ENCODE measurements around the gene CBFB. TPM values are rescaled to one million over a fixed set of nuclear protein-coding genes. Genes with fewer than 3 reads are reported as not detected.

Gene CBFB
- total RNA-seq, 1 donor from 2014 or later: 40.9 TPM

DNA sequence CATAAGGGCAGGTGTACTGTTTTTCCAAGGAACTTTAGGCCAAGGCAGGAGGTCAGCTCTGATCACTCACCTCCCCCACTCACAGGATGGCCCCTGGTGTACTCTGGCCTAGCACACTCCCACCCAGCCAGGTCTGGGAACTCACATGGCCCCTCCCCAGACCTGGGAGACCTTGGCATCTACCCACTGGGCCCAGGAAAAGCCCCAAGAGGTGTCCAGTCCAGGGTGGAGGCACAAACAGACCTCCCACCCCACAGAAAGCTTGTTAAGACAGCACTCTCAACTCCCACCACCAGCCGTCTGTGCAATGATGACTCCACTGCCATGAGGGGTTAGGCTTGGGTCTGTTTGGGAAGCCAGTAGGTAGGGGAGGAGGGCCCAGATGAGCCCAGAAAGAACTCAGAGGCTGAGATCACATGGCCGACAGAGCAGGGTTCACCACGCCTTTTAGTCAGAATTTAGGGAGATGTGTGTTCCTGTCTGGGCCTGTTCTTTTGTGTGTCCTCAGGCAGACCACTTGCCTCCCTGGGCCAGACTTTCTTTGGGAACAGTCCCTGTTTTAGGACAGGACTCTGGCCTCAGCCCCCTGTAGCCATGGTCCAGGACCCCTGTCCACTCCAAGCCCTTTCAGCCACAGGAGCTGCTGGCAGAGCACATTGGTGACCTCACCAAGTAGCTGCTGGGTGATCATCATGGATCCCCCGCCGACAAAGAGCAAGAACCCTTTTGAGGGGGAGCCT is 12.1 kb upstream of the CBFB start:
- no peak for DNase-seq (ENCODE audit: low spot score)

DNA sequence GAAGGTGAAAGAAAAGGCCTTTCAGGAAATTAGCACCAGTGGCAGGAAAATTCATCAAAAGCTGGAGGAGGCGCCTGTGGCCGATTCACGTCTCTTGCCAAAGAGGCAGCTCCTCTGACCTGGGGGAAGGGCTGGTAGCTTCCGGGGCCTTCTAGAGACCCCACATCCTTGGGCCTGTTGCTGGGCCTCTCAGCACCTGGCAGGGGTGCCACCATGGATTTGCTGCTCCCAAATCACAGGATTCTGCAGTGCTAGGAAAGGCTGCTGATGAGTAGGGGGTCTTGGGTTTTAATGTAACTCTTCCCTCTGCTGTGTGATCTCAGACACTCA is 11.6 kb upstream of the CBFB start:
- DNase-seq (ENCODE audit: low spot score): no peak

DNA sequence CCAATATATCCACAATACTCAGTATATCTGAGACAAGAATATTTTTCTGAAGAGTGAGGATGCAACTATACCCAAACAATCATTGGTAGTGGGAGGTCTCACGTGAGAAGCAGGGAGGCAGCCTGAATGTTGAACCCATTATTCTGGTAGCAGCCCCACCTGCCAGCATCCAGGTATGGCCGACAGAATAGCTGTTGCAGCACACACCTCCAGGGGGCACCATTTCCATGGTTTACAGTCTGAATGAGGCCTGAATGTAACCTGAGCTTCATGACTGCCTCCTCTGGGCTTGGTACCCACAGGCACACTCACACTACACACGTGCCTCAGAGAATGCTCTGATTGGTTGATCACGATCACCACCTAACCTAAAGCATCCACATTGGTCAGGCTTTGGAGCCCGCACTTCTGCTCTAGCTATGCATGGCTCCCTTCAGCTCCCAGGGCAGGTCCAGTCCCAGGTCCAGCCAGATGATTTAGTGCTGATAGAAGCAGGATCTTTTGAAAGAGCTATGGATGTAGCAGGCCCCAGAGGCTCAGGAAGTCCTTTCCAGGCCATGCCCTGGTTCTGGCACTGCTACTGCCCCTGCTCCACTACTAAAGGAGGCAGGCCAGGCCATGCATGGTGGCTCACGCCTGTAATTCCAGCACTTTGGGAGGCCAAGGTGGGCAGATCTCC is 11.0 kb upstream of the CBFB start:
- DNase-seq (ENCODE audit: low spot score): peak; percentile 85

DNA sequence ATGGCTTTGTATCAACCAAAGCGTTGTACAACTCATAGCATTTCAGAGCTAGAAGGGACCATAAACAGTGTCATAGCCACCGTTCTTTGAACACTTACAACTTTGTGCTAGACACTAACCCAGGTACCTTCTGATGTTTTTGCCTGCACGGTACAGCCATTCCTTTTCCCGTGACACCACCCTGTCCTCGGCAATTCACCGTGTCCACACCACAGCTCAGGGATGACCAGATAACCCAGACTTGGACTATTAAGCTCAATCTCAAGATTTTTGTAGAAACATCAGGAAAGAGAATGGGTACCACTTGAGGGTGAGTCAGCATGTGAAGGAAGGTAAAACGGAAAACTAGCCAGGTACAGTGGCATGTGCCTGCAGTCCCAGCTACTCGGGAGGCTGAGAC is 9.8 kb upstream of the CBFB start:
- DNase-seq (ENCODE audit: low spot score): no peak

DNA sequence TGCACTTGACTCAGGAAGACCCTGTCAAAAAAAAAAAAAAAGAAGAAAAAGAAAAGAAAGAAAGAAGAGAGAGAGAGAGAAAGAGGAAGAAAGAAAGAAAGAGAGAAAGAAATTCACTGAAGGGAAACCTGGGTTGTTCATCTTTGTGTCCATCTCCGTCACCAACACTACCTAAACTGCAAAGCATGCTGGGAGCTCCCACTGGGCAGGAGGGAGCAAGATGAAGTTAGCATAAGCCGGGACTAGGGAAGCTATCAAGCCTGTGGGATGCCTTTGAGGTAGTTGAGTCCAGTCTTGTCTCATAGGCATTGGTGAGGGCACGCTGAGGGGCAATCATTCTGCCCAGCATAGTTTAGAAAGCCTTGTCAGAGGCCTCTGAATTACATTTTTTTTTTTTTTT is 7.6 kb upstream of the CBFB start:
- no peak for DNase-seq (ENCODE audit: low spot score)

DNA sequence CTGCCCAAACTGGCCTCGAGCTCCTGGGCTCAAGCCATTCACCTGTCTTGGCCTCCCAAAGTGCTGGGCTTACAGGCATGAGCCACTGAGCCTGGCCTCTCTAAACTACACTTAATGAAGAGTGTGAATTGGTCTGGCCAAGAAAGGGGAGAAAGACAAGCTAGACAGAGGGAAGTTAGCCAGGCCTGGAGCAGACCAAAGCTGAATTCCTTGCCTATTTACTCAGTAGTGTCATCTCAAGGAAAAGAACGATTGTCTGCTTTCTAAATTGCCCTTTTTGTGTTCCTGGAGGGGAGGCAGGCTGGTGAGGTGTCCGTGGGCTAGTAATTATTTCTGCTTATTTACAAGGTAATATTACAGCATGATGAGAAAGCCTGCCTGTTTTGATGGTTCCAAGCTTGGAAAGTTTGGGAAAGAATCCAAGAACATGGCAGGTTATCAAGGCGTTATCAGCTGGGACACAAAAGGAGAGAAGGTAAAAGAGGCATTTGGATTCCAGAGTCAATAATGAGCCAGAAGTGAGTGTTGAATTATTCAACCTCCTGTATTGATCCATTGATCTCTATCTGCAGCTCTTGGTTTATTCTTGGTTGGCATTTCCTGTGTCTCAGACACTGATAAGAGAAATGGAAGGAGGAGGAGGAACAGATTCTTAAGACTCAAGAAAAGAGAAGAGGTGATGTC is 6.3 kb upstream of the CBFB start:
- peak; percentile 34 for DNase-seq (ENCODE audit: low spot score)

DNA sequence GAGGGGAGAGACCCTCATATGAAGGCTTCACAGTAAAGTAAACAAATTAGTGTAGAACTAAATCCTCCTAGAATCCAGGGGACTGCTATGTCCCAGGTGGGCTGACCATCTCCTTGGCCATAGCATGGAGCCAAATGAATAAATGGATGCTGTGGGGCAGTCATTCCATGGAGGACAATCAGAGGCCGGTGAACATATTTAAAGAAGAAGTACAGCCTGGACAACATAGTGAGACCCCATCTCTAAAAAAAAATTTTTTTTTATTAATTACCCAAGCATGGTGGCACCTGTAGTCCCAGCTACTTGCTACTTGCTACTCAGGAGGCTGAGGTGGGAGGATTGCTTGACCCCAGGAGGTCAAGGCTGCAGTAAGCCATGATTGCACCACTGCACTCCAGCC is 5.3 kb upstream of the CBFB start:
- no peak for DNase-seq (ENCODE audit: low spot score)

DNA sequence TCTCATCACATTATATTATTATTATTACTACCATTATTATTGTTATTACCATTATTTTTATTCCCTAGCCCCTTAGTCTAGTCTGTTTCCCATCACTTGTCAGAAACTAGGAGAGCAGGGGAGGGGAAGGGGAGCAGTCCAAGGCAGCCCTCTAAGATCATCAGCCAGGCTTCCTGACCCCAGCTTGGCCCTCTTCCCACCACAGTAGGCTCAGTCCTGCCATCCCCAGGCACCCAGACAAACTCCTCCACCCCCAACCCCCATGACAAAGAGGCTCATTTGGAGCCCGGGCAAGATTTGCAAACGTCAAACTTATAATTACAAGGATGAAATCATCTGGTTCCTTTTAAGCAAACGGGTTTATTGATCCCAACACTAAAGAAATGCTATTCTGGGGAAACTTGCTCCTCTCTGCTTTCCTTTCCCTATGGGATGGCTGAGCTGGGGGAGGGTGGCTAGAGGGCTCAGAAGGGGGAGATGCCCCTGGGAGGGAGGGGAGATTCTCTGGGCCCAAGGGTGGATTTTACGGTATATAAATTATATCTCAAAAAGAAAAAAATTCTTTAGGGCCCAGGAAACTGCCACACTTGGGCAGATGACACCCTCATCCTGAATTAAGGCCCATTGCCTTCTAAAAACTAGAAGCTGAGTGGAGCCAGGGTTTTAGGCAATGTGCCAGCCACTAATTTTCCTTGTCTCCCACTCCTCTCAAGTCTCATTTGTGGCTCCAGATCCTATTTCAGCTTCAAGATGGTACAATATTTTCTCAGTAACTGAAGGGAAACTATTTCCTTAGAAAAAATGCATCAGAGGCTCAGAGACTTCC is 4.4 kb upstream of the CBFB start:
- no peak for DNase-seq (ENCODE audit: low spot score)

DNA sequence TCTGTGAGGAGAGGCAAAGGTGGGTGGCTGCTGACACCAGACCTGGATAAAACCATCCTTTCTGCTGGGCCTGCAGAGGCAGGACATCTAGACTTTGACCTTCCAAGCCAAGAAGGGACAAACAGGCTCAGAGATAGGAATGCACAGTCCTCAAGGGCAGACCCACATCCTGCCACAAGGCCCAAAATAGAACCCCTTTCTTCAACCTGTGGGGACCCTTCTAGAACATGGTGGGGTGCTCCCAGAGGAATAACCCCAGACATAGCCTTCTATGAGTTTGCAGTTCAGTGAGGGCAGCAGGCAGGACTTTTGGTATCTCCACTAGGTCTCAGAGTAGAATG is 3.8 kb upstream of the CBFB start:
- DNase-seq (ENCODE audit: low spot score): no peak

DNA sequence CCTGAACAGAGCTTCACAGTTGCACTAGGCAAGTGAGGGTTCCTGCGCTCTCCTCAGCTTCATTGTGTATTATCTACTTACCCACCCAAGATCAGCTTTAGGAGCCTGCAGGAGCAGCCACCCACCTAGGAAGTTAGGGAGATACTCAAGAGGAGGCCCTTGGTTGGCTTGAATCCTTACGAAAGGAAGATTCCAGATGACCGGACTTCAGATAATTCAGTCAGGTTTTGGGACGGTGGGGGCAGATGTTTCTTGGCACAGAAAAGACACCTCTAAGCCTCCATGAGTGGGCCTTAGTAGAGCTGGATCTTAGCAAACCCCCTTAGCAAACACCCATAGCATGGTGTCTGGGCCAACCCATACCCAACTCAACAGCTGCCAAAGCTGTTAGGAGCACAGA is 2.4 kb upstream of the CBFB start:
- DNase-seq (ENCODE audit: low spot score): no peak

DNA sequence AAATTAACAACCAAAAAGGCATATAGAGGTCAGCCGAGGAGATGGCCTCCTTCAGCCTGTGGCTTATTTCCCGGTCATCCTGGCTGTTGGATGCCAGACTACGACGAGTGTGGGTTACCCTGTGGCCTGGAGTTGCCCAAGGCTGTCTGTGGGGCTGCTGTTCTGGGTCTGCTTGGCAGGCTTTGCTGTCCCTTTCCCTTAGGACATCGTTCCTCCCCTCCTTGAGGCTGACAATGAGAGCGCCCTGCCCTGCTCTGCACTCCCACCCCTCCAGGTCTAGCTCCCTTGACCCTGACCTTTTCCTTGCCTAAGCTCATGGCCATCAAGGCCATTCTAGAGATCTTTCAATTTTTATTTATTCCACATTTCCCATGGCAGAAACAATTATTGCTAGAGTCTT is 1.9 kb upstream of the CBFB start:
- no peak for DNase-seq (ENCODE audit: low spot score)

DNA sequence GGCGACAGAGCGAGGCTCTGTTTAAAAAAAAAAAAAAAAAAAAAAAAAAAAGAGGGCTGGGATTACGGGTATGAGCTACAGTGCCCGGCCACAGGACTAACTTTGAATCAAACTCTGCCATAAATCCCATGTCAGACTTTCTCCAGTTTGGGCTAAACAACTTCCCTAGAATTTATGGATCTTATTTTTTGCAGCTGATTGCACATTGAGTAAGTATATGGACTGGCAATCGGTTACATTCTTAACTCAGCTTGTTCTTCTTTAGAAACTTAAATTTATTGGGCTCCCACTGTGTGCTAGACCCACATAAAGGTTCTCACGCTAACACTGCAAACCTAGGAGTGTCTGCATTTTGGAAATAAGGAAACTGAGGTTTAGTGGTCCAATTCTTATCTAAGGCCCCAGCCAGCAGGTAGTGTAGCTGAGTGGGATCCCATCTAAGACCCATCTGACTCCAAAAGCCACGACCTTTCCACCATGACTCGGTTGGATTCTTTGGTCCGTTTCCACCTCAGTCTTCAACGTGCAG is 718 bp upstream of the CBFB start:
- DNase-seq (ENCODE audit: low spot score): no peak

DNA sequence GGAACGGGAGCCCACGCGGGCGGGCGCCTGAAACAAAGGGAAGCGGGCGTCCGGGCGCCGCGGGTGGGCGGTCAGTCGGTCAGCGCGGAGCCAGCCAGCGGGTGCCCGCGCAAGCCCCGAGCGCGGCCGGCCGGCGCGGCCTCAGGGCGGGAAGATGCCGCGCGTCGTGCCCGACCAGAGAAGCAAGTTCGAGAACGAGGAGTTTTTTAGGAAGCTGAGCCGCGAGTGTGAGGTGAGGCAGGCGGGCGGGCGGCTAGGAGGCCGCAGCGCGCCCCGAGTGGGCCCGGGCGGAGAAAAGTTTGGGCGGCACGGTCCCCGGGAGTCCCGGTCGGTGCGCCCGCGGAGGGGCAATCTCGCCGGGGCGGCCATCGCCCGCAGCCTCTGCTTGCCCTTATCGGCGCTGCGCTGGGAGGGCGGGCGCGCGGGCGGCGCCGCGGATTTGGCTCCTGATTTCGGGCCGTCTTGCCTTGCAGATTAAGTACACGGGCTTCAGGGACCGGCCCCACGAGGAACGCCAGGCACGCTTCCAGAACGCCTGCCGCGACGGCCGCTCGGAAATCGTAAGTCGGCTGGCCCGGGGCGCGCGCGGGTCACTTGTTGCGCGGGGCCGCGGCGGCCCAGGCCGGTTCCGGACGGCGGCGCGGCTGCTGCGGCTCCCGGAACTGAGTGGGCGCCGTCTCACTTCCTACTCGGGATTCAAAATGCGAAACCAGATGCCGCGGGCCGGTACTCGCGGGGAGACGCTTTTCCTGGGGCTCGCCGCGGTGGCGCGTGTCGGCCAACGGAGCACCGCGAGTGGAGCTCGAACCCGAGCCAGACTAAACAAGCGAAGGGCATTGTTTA is 526 bp downstream of the CBFB start:
- DNase-seq (ENCODE audit: low spot score): peak; percentile 63

DNA sequence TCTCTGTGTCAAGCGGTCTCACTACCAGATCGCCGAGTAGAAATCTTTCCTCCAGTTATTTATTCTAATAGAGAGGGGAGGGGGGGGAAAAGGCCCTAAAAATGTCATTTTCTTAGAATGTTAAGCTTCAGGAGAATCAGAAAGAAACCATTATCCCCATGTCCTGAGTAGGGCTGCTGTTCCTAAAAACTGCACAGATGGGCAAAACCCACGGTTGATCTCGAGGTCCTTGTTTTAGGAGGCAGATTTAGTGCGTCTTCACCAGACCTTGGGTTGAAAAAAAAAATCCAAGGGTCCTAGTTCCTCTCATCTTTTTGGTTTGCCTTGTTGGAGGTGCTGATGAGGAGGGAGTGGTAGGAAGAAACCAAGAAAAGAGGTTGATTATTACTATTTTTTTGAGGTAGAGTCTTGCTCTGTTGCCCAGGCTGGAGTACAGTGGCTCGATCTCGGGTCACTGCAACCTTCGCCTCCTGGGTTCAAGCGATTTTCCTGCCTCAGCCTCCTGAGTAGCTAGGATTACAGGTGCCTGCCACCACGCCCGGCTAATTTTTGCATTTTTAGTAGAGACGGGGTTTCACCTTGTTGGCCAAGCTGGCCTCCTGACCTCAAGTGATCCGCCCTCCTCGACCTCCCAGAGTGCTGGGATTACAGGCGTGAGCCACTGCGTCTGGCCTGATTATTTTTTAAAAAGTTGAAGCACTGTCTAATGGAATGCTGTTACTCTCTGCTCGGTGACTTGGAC is 1.4 kb downstream of the CBFB start:
- DNase-seq (ENCODE audit: low spot score): no peak

DNA sequence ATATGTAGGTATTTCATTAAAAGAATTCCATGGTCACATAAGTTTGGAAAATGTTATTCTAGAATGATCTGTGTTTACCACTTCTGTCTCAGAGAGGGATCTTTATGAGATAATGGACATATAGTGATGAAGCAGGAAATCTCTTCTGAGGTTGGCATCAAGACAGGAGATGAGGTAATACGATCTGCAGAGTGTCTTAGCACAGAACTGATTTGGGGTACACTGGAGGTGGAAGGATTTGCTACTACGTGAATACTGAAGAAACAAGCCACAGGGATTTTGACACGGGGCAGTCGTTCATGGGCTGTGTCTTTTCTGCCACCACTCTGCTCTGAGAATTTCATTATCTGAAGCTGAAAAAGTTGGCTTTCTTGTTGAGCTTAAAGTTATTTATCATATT is 5.5 kb downstream of the CBFB start:
- DNase-seq (ENCODE audit: low spot score): no peak

DNA sequence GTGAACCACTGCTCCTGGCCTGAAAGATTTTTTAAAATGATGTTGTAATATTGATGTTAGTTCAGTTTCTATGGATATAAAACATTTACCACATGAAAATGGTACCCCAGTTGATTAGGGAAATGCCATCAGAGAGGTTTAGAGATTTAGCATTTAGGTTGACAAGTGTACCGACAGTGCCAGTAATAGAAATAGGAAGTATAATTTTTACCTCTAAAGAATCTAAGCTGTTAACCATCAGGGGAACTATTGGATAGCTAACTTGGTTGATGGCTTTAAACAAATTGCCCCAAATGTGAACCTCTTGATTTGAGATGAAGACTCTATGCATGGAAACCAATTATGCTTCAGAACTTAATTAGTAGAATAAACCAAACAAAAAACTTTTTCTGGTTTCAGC is 6.4 kb downstream of the CBFB start:
- DNase-seq (ENCODE audit: low spot score): no peak

DNA sequence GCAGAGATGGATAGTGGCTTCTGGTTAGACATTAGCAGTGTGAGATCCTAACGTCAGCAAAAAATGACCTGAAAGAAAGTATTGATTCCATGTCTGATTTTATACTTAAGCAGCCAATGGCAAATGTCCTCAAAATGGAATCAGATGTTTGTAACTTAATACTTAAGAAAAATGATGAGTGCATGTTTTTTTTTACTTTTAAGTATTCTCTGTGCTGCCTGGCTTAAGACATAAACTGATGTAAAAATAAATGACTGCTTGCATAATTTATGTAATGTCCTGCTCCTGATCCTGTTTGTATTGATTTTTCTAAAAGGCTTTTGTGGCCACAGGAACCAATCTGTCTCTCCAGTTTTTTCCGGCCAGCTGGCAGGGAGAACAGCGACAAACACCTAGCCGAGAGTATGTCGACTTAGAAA is 7.4 kb downstream of the CBFB start:
- no peak for DNase-seq (ENCODE audit: low spot score)

DNA sequence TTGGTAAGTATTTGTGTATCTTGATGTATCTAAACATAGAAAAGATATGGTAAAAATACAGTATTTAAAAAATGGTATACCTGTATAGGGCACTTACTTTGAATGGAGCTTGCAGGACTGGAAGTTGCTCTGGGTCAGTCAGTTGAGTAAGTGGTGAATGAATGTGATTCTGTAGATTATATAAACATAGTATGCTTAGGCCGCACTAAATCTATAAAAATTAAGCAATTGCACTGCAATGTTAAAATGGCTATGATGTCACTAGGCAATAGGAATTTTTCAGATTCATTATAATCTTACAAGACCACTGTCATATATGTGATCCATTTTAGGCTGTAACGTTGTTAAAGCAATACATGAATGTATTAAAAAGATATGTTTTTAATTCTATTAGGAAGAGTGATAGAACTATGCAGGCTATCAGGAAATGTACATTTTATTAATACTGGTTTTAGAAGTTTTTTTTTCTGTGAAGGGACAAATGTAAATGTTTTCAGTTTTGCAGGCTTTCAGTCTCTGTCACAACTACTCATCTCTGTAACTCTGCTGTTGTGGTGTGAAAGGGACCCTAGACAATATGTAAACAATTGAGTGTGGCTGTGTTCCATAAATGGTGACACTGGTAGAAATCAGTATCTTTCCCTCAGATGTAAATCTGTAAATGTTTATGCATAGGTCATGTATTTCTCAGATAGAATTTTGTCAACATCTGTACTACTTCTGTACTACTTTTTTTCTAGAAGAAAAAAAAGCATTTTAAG is 10.5 kb downstream of the CBFB start:
- no peak for DNase-seq (ENCODE audit: low spot score)

DNA sequence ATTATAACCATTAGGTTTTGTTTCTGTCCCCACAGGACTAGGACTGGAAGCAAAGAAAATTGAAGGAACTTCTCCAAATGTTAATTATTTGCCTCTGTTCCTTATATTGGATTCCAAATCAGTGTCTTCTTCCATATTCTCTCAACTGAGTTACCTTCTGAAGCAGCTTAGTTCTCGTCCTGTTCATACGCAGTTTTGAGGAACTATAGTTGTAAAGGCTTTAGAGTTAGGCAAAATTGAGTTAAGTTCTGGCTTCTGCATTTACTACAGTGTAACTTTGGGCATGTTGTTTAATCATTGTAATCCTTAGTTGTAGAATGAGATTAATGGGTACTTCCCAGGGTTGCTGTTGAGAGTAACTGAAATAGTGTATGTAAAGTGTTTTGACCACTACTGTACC is 11.2 kb downstream of the CBFB start:
- DNase-seq (ENCODE audit: low spot score): no peak

DNA sequence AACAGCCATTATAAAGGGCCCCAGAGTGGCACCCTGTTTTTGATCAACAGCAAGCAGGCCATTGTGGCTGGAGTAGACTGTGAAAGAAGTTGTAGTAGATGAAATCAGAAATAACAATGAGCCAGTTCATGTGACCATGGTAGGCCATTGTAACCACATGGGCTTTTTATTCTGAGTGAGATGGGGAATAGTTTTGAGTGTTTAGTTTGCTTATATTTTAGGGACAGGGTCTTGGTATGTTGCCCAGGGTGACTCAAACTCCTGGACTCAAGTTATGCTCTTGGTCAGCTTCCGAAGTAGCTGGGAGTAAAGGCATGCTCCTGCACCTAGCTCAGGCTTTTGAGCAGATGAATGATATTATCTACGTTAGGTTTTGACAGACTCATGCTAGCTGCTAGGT is 12.0 kb downstream of the CBFB start:
- no peak for DNase-seq (ENCODE audit: low spot score)
